Activated naive CD8-positive, alpha-beta T cell treated with anti-CD3 and anti-CD28 coated beads, Interleukin-2, amount 50 U/mL, for 24 hours (primary cell): Measurements from ENCODE around the gene EIF2S1.
A peak's percentile ranks its signal among the peaks of the same experiment; 100 is the strongest.
"Not testable (repeated sequence)": the region's sequence is repeated elsewhere in the genome, so short reads cannot be mapped to it uniquely, and the experiment has no call there.

Experiments
- ATAC-seq: fragments of 150-1000 bp; cut with Tn5 transposase; one replicate; pipeline ENCODE4 v1.10.0; 2021
- DNase-seq: peaks from one replicate; pipeline ENCODE4 v3.0.0; 2021
- H3K27ac Mint-ChIP-seq: one replicate; pipeline ENCODE4 v1.8.0; 2021; ENCODE audit warnings: mild to moderate bottlenecking, mixed read lengths
- H3K27me3 Mint-ChIP-seq: one replicate; pipeline ENCODE4 v1.8.0; 2021; ENCODE audit warnings: mixed read lengths
- H3K36me3 Mint-ChIP-seq: one replicate; pipeline ENCODE4 v1.8.0; 2021; ENCODE audit warnings: low read depth, mixed read lengths
- H3K4me1 Mint-ChIP-seq: one replicate; pipeline ENCODE4 v1.8.0; 2021; ENCODE audit warnings: mixed read lengths
- H3K4me3 Mint-ChIP-seq: one replicate; pipeline ENCODE4 v1.8.0; 2021; ENCODE audit warnings: mild to moderate bottlenecking, moderate library complexity, mixed read lengths
- H3K9me3 Mint-ChIP-seq: one replicate; pipeline ENCODE4 v1.8.0; 2021; ENCODE audit warnings: mixed read lengths

Gene EIF2S1

DNA sequence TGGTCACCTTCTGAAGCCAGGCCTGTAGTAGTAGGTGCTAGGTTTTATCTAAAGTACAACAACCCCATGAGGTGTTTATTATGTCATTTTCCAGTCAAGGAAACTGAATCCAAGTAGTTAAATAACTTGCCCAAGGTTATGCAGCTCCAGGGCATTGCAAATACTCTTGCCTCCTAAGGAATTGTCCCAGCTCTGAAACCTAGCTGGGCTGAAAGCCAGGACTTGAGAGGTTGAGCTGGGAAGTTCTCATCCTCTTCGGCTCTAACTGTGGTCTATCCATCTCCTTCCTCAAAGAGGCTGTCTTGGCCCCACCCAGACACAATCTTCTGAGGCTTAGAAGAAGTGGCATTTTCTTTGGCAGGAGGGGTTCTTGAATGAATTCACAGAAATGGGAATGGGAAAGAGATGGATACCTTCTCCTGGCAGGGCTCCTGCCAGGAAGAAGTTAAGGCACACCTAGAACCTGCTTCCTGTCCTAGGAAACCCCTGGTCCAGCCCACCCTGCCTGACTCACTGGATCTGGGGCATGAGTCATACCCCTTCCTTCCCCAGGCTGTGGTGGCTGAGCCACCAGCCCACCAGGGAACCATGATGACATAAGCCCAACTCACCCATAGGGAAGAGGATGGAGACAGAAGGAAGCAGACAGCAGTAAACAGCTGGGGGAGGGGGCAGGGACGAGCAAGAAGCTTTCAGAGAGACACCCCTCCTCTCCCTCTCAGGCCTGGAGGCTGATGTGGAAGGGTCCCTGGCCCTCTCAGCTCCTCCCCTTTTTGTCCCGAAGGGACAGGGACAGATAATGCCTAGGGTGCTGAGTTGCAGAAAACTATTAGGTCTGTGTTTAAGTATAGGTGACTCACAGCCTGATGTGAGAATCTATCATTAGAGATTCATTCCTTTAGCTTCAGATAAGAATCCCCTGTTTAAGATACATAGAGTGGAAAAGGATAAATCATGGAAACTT is 54.0 kb downstream of the EIF2S1 start:
- H3K36me3 Mint-ChIP-seq = no peaks in the 10 kb centered on the region
- no peak overlapping the region for H3K27ac Mint-ChIP-seq

GRCh38 chr14:67415610-67416009 is 55.5 kb downstream of the EIF2S1 start:
- H3K36me3 Mint-ChIP-seq, H3K27ac Mint-ChIP-seq, DNase-seq, H3K9me3 Mint-ChIP-seq, H3K4me3 Mint-ChIP-seq, ATAC-seq: not testable (repeated sequence)
- Mint-ChIP-seq H3K27me3 (peaks cover 16% of the 10 kb centered on the region), H3K4me1 (peaks cover 14% of the 10 kb centered on the region)

More for the DNA sequence above, 54.0 kb downstream of the EIF2S1 start:
- no peak overlapping the region for H3K4me3 Mint-ChIP-seq
- peaks cover 20% of the 10 kb centered on the region for H3K27me3 Mint-ChIP-seq
- DNase-seq (peak; percentile 55), ATAC-seq (peak; percentile 92)
- peaks cover 14% of the 10 kb centered on the region for H3K4me1 Mint-ChIP-seq
- no peaks in the 10 kb centered on the region for H3K9me3 Mint-ChIP-seq

DNA sequence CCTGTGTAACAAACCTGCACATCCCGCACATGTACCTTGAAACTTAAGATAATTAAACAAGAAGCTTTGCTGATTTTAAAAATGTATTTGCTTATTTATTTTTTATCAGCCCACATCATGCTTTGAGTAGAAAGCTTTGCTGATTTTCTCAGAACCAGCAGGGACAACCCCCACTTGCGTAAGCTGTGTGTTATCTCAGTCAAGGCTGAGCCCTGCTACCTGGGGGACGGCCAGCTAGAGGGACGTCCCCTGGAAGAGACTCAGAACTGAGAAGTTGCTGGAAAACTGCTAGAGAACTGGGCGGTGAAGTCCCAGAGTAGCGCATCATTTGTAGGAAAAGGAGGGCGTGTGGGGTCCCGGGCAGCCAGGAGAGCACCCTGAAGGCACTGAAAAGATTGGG is 56.0 kb downstream of the EIF2S1 start:
- no peak overlapping the region for H3K27ac Mint-ChIP-seq
- ATAC-seq = no peak

GRCh38 chr14:67416810-67417209 is 56.7 kb downstream of the EIF2S1 start:
- ATAC-seq (no peak), DNase-seq (no peak)
- Mint-ChIP-seq H3K36me3 (no peaks in the 10 kb centered on the region), H3K9me3 (no peaks in the 10 kb centered on the region), H3K27me3 (peaks cover 6% of the 10 kb centered on the region), H3K27ac (no peak overlapping the region), H3K4me3 (no peak overlapping the region), H3K4me1 (peaks cover 14% of the 10 kb centered on the region)

More for the DNA sequence above, 56.0 kb downstream of the EIF2S1 start:
- no peak for DNase-seq
- no peak overlapping the region for H3K4me3 Mint-ChIP-seq
- H3K9me3 Mint-ChIP-seq = no peaks in the 10 kb centered on the region
- H3K36me3 Mint-ChIP-seq = no peaks in the 10 kb centered on the region
- peaks cover 14% of the 10 kb centered on the region for H3K4me1 Mint-ChIP-seq
- peaks cover 12% of the 10 kb centered on the region for H3K27me3 Mint-ChIP-seq

DNA sequence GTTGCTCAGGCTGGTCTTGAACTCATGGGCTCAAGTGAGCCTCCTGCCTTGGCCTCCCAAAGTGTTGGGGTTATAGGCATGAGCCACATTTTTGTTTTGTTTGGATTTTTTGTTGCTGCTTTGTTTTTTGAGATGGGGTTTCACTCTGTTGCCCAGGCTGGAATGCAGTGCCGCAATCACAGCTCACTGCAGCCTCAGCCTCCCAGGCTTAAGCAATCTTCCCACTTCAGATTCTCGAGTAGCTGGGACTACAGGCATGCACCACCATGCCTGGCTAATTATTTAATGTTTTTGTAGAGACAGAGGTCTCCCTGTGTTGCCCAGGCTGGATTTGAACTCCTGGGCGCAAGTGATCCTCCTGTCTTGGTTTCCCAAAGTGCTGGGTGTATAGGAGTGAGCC is 57.5 kb downstream of the EIF2S1 start:
- DNase-seq (no peak), ATAC-seq (no peak)
- Mint-ChIP-seq H3K4me1 (peaks cover 11% of the 10 kb centered on the region), H3K27me3 (no peaks in the 10 kb centered on the region), H3K27ac (no peak overlapping the region), H3K4me3 (no peak overlapping the region), H3K9me3 (no peaks in the 10 kb centered on the region), H3K36me3 (no peaks in the 10 kb centered on the region)

DNA sequence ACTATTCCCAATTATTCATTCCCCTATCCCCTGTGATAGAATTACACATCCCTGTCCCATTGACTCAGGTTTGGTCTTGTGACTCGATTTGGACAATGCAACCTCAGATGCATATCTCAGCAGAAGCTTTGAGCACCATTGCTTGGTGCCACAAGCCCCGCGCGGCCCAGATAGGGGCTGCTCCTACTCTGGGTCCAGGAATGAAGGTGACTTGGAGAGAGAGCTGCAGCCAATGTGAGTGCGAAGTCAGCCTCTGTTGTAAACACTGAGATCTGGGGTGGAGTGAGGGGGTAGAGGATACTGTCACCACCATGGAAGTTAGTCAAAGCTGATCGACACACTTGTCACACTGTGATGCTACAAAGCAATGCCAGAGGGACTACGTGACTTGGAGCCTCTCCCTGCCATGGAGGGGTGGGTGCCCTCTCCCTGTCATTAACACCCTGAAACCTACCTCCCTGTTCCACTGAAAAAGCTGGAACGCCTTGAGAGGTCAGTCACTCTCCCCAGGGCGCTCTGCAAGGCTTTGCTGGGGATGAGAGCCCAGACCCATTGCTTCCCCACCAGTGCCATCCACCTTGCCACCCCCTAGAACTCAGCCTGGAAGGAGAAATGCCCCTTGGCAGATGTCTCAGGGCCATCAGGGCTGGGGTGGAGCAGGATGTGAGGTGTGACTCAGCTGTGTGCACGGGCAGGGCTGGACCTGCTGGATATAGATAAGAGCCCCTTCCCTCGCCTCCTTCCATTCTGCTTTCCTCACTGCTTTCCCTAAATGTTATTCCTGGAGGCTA is 58.5 kb downstream of the EIF2S1 start:
- no peak overlapping the region for H3K4me3 Mint-ChIP-seq
- ATAC-seq (no peak), DNase-seq (no peak)
- no peak overlapping the region for H3K27ac Mint-ChIP-seq
- H3K4me1 Mint-ChIP-seq = peaks cover 13% of the 10 kb centered on the region
- no peaks in the 10 kb centered on the region for H3K9me3 Mint-ChIP-seq
- H3K36me3 Mint-ChIP-seq = no peaks in the 10 kb centered on the region
- H3K27me3 Mint-ChIP-seq = peaks cover 5% of the 10 kb centered on the region

GRCh38 chr14:67420102-67420739 is 60.1 kb downstream of the EIF2S1 start:
- peak; percentile 57 for DNase-seq
- H3K36me3 Mint-ChIP-seq = no peaks in the 10 kb centered on the region
- H3K27me3 Mint-ChIP-seq = peaks cover 7% of the 10 kb centered on the region
- peak; percentile 20 for ATAC-seq
- no peaks in the 10 kb centered on the region for H3K9me3 Mint-ChIP-seq
- no peak overlapping the region for H3K4me3 Mint-ChIP-seq
- no peak overlapping the region for H3K27ac Mint-ChIP-seq
- H3K4me1 Mint-ChIP-seq = peaks cover 2% of the 10 kb centered on the region

GRCh38 chr14:67421356-67422224 is 61.5 kb downstream of the EIF2S1 start:
- peaks cover 2% of the 10 kb centered on the region for H3K4me1 Mint-ChIP-seq
- ATAC-seq (no peak), DNase-seq (no peak)
- no peaks in the 10 kb centered on the region for H3K36me3 Mint-ChIP-seq
- H3K4me3 Mint-ChIP-seq = no peak overlapping the region
- peaks cover 10% of the 10 kb centered on the region for H3K27me3 Mint-ChIP-seq
- no peaks in the 10 kb centered on the region for H3K9me3 Mint-ChIP-seq
- H3K27ac Mint-ChIP-seq = no peak overlapping the region

GRCh38 chr14:67423424-67423823 is 63.3 kb downstream of the EIF2S1 start:
- H3K4me1 Mint-ChIP-seq = peaks cover 2% of the 10 kb centered on the region
- no peaks in the 10 kb centered on the region for H3K9me3 Mint-ChIP-seq
- ATAC-seq = no peak
- peaks cover 15% of the 10 kb centered on the region for H3K27me3 Mint-ChIP-seq
- no peaks in the 10 kb centered on the region for H3K36me3 Mint-ChIP-seq
- DNase-seq = no peak
- no peak overlapping the region for H3K4me3 Mint-ChIP-seq
- H3K27ac Mint-ChIP-seq = no peak overlapping the region

- H3K9me3 Mint-ChIP-seq = no peaks in the 10 kb centered on the region
- H3K4me1 Mint-ChIP-seq = peaks cover 2% of the 10 kb centered on the region
Observed at GRCh38 chr14:67424539-67424938, 64.4 kb downstream of the EIF2S1 start.

GRCh38 chr14:67425608-67426007 is 65.5 kb downstream of the EIF2S1 start:
- Mint-ChIP-seq H3K4me3 (no peak overlapping the region), H3K27me3 (peaks cover 15% of the 10 kb centered on the region), H3K27ac (no peak overlapping the region), H3K9me3 (no peaks in the 10 kb centered on the region), H3K36me3 (no peaks in the 10 kb centered on the region), H3K4me1 (peaks cover 2% of the 10 kb centered on the region)
- DNase-seq (no peak), ATAC-seq (no peak)

More at GRCh38 chr14:67424539-67424938, 64.4 kb downstream of the EIF2S1 start:
- no peak for ATAC-seq
- H3K36me3 Mint-ChIP-seq = no peaks in the 10 kb centered on the region
- no peak overlapping the region for H3K4me3 Mint-ChIP-seq
- DNase-seq = no peak
- H3K27me3 Mint-ChIP-seq = peaks cover 15% of the 10 kb centered on the region
- no peak overlapping the region for H3K27ac Mint-ChIP-seq

GRCh38 chr14:67426161-67426560 is 66.0 kb downstream of the EIF2S1 start:
- Mint-ChIP-seq H3K4me1 (peaks cover 2% of the 10 kb centered on the region), H3K9me3 (no peaks in the 10 kb centered on the region), H3K27me3 (peaks cover 15% of the 10 kb centered on the region), H3K36me3 (no peaks in the 10 kb centered on the region), H3K27ac (no peak overlapping the region), H3K4me3 (no peak overlapping the region)
- DNase-seq = no peak
- ATAC-seq = no peak

DNA sequence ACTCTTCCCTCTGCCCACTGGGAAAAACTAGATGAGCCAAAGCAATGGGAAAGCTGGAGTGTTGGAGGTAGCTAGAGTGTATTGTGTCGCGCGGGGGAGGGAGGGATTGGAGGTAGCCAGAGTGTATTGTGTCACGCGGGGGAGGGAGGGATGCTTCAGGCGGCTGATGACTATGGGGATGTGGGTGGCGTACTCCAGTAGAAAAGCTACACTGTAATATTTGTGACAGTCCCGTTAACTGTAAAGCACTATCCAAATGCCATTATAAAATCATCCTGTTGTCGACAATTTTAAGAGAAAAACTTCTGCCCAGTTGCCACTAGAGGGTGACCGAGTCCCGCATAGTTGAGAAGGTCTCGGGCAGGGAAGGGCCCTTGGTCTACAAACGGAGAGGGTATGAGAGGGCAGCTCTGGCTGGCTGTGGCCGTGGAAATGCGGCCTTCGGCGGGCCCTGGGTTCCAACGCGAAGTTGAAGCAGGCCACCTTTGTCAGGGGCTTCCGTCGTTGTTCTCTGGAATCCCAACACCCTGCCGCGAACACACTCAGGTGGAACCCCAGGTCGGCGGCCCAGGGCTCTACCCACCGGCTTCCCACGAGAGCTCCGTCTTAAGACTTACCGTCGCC is 67.0 kb downstream of the EIF2S1 start:
- ATAC-seq = peak; percentile 79
- Mint-ChIP-seq H3K4me1 (peaks cover 2% of the 10 kb centered on the region), H3K36me3 (no peaks in the 10 kb centered on the region), H3K4me3 (no peak overlapping the region), H3K9me3 (no peaks in the 10 kb centered on the region), H3K27ac (no peak overlapping the region), H3K27me3 (peaks cover 15% of the 10 kb centered on the region)
- DNase-seq = peak; percentile 69
